ENCODE measurements around the gene ZNF273.

DNA sequence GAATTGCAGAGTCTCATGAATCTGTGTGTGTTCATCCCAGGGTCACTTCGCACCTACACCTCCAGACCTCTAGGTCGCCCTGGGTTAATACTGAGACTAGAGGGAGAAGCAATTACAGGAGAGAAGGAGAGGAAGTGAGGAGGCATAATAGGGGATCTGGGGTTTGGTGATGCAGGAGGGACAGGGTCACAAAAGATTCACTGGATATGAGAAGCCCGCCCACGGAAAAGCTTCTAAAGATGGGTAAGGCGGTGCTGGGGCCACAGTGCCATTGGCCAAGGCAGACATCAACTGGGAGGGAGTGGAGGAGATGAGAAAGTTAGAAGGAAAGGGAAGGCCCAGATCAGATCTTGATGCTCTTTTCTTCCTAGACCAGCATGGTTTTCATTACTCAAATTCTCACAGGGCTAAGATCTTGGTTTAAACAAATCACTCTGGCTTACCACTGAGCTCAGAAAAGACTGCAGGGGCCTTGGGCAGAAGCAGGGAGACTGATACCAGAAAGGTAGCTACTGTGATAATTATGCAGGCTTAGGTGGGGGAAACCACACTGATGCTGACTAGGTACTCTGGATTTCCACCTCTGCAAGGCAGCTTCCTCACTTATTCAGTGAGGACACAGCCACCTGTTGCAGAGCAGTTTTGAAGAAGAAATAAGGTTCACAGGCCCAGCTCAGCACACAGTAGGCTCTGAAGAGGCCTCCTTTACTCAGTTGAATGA lies 17.4 kb upstream of the ZNF273 start:
- TF ChIP-seq, protein P1, sequence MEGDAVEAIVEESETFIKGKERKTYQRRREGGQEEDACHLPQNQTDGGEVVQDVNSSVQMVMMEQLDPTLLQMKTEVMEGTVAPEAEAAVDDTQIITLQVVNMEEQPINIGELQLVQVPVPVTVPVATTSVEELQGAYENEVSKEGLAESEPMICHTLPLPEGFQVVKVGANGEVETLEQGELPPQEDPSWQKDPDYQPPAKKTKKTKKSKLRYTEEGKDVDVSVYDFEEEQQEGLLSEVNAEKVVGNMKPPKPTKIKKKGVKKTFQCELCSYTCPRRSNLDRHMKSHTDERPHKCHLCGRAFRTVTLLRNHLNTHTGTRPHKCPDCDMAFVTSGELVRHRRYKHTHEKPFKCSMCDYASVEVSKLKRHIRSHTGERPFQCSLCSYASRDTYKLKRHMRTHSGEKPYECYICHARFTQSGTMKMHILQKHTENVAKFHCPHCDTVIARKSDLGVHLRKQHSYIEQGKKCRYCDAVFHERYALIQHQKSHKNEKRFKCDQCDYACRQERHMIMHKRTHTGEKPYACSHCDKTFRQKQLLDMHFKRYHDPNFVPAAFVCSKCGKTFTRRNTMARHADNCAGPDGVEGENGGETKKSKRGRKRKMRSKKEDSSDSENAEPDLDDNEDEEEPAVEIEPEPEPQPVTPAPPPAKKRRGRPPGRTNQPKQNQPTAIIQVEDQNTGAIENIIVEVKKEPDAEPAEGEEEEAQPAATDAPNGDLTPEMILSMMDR (IDR thresholded peaks at IDR 0.05) = no peak
- TF ChIP-seq POLR2A (IDR thresholded peaks at IDR 0.05) = no peak

Measured in thyroid gland (tissue), 4 donors.